ENCODE results near the gene ATG16L2.

DNA sequence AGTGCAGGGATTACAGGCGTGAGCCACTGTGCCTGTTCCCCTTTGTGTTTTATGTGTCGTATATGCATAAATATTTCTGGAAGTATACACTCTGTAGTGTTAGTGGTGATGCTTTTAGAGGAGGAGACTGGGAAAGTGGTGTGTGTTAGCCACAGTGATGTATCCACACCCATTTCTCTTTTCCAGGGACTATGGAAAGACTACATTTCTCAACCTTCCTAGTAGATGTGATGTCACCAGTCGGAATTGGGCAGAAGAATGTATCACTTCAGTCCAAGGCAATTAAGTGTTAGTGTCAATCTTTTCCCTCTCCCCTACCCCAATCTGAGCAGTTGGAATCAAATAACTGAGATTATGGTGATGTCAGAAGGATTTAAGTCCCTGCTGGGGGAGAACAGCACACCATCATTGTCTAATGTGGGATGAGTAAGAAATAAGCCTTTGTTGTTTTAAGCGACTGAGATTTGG lies 5.8 kb upstream of the ATG16L2 start:
- TF ChIP-seq, protein P1, sequence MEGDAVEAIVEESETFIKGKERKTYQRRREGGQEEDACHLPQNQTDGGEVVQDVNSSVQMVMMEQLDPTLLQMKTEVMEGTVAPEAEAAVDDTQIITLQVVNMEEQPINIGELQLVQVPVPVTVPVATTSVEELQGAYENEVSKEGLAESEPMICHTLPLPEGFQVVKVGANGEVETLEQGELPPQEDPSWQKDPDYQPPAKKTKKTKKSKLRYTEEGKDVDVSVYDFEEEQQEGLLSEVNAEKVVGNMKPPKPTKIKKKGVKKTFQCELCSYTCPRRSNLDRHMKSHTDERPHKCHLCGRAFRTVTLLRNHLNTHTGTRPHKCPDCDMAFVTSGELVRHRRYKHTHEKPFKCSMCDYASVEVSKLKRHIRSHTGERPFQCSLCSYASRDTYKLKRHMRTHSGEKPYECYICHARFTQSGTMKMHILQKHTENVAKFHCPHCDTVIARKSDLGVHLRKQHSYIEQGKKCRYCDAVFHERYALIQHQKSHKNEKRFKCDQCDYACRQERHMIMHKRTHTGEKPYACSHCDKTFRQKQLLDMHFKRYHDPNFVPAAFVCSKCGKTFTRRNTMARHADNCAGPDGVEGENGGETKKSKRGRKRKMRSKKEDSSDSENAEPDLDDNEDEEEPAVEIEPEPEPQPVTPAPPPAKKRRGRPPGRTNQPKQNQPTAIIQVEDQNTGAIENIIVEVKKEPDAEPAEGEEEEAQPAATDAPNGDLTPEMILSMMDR (IDR thresholded peaks at IDR 0.05; ENCODE audit: insufficient read depth, low read length, poor library complexity, severe bottlenecking), result no peak
- TF ChIP-seq EZH2phosphoT487 (conservative IDR thresholded peaks at IDR 0.05; ENCODE audit: low read length), result no peak
